ENCODE results near the gene PHF10. TPM values are rescaled to one million over a fixed set of nuclear protein-coding genes. Genes with fewer than 3 reads are reported as not detected.

The PHF10 gene
- total RNA-seq, 6 donors from 2014 or later, result 30.0 to 79.2 (median 42.4) TPM

DNA sequence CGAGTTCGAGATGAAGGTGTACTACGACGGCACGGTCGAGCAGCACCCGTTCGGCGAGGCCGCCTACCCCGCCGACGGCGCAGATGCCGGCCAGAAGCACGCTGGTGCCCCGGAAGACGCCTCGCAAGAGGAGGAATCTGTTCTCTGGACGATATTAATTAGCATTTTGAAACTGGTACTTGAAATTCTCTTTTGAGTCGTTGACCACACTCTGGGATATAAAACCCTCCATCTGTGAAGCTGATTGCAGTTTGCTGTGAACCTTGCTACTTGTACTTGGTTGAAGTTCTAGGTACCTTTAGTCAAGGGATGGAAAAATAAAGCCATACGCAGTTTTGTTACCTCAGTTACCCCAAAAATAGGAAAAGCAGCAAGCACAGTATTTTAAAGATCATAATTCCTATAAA lies 21.5 kb downstream of the PHF10 start:
- ATAC-seq (ENCODE audit: low FRiP score in 2 of 2), result peak in 1 of 2 donors; percentile 31
- no peaks in the 10 kb centered on the region for H3K9me3 ChIP-seq
- H3K4me3 ChIP-seq, result peak overlapping the region; percentile 74 to 99 (median 94)
- H3K36me3 ChIP-seq, result peaks cover 0 to 6% (median 0%) of the 10 kb centered on the region in 4 donors
- H3K4me1 ChIP-seq, result peaks cover 37 to 47% (median 41%) of the 10 kb centered on the region in 4 donors
- no peaks in the 10 kb centered on the region for H3K27me3 ChIP-seq
- no peak for DNase-seq
- H3K27ac ChIP-seq, result peak overlapping the region; percentile 93 to 97 (median 94)
- TF ChIP-seq POLR2A (IDR thresholded peaks at IDR 0.05) (no peak), POLR2AphosphoS5 (IDR thresholded peaks at IDR 0.05) (no peak), EP300 (IDR thresholded peaks at IDR 0.05) (no peak)
- TF ChIP-seq, protein P1, sequence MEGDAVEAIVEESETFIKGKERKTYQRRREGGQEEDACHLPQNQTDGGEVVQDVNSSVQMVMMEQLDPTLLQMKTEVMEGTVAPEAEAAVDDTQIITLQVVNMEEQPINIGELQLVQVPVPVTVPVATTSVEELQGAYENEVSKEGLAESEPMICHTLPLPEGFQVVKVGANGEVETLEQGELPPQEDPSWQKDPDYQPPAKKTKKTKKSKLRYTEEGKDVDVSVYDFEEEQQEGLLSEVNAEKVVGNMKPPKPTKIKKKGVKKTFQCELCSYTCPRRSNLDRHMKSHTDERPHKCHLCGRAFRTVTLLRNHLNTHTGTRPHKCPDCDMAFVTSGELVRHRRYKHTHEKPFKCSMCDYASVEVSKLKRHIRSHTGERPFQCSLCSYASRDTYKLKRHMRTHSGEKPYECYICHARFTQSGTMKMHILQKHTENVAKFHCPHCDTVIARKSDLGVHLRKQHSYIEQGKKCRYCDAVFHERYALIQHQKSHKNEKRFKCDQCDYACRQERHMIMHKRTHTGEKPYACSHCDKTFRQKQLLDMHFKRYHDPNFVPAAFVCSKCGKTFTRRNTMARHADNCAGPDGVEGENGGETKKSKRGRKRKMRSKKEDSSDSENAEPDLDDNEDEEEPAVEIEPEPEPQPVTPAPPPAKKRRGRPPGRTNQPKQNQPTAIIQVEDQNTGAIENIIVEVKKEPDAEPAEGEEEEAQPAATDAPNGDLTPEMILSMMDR (IDR thresholded peaks at IDR 0.05), result no peak
- 4 to 7% methylated on average over 12 to 21 of the region's 22 CpGs for WGBS, 2 donors

DNA sequence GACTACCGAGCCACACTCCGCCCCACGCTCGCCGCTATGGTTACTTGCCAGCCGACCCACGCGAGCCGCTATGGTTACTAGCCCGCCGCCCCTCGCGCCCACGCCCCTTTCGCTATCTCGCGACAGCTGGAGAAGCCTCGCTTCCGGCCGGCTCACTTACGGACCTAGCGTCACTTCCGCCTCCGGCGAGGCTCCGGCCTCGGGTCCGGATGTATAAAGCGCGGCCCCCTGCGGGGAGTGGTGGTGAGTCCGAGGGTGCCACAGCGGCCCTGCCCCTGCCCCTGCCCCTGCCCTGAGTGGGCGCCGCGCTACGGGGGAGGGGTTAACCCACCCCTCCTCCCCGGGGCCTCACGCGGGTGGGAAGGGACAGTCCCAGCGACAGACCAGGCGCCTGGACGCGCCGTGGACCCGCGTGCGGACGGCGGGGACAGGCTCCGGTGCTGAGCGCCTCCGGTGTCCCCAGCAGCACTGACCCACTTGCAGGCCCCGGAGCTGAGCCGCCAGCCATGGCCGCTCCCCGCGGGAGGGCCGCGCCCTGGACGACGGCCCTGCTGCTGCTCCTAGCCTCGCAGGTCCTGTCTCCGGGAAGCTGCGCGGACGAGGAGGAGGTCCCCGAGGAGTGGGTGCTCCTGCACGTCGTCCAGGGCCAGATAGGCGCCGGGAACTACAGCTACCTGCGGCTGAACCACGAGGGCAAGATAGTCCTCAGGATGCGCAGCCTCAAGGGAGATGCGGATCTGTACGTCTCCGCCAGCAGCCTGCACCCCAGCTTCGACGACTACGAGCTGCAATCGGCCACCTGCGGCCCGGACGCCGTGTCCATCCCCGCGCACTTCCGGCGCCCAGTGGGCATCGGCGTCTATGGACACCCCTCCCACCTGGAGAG lies 22.1 kb downstream of the PHF10 start, which contains the start of the genes C6orf120 and WDR27:
C6orf120 (plus strand) TSS at position 173 of the 886 bp plus-strand sequence; CDS start at position 507, 334 bp downstream.
WDR27 (minus strand) TSS at position 76 of the 886 bp plus-strand sequence. CDS start 13,024 bp downstream, outside the sequence.
- no peaks in the 10 kb centered on the region for H3K9me3 ChIP-seq
- H3K36me3 ChIP-seq, result peaks cover 0 to 4% (median 0%) of the 10 kb centered on the region in 4 donors
- H3K4me1 ChIP-seq, result peaks cover 37 to 47% (median 41%) of the 10 kb centered on the region in 4 donors
- WGBS, 2 donors, result 3% methylated on average over 26 of the region's 92 CpGs; no CpG with 5 or more reads in 1 of the 2 donors
- ATAC-seq (ENCODE audit: low FRiP score in 2 of 2) (peak; percentile 97 to 98), DNase-seq (peak; percentile 97 to 99)
- no peaks in the 10 kb centered on the region for H3K27me3 ChIP-seq
- TF ChIP-seq POLR2AphosphoS5 (IDR thresholded peaks at IDR 0.05) (peak; percentile 95 to 98), POLR2A (IDR thresholded peaks at IDR 0.05) (peak in 3 of 4 donors; percentile 81 to 97 (median 92)), EP300 (IDR thresholded peaks at IDR 0.05) (peak in 1 of 4 donors; percentile 56)
- TF ChIP-seq, protein P1 (IDR thresholded peaks at IDR 0.05), result peak in 4 of 6 experiments; percentile 8 to 44 (median 26)
- peak within 1 kb of the TSS; percentile 93 to 97 (median 94) for H3K27ac ChIP-seq
- peak within 1 kb of the TSS; percentile 74 to 99 (median 94) for H3K4me3 ChIP-seq

DNA sequence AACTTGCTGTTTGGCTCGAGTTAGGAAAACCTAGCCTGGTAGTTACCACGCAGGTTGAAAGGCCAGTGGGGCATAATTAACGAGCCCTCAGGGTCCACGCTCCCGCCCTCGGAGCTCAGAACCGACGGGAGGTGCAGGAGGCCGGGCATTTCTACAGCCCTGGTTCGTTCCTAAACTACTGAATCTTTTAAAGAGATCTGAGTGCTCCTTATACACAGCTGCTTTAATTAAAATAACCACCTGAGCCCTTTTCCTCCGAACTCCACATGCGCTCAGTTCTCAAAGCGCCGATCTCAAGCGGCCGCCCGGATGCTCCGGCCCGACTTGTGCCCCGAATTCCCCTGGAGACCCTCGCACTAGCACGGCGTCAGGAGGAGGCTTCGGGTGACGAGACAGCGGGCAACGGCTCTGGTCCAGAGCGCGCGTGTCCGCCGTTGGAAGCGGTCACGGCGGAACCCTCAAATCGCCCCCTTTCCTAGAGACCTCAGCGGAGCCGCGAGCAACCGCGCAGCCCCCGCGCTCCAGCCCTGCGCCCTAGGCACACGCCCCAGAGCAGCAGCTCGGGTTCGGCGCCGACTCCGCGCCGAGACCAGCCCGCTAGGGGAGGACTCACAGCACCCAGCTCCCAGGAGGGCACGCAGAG lies 22.9 kb downstream of the PHF10 start:
- H3K4me3 ChIP-seq, result peak overlapping the region; percentile 74 to 99 (median 94)
- H3K27me3 ChIP-seq, result no peaks in the 10 kb centered on the region
- DNase-seq, result no peak
- WGBS, 2 donors, result 0 to 1% methylated on average over 20 to 35 of the region's 54 CpGs
- H3K9me3 ChIP-seq, result no peaks in the 10 kb centered on the region
- no peak for TF ChIP-seq POLR2AphosphoS5 (IDR thresholded peaks at IDR 0.05)
- TF ChIP-seq, protein P1 (IDR thresholded peaks at IDR 0.05), result peak in 1 of 6 experiments; percentile 4
- TF ChIP-seq EP300 (IDR thresholded peaks at IDR 0.05), result no peak
- no peak for TF ChIP-seq POLR2A (IDR thresholded peaks at IDR 0.05)
- peak; percentile 6 to 16 for ATAC-seq (ENCODE audit: low FRiP score in 2 of 2)
- H3K36me3 ChIP-seq, result peaks cover 0 to 4% (median 0%) of the 10 kb centered on the region in 4 donors
- peaks cover 37 to 47% (median 41%) of the 10 kb centered on the region in 4 donors for H3K4me1 ChIP-seq
- H3K27ac ChIP-seq, result peak overlapping the region; percentile 93 to 97 (median 94)

DNA sequence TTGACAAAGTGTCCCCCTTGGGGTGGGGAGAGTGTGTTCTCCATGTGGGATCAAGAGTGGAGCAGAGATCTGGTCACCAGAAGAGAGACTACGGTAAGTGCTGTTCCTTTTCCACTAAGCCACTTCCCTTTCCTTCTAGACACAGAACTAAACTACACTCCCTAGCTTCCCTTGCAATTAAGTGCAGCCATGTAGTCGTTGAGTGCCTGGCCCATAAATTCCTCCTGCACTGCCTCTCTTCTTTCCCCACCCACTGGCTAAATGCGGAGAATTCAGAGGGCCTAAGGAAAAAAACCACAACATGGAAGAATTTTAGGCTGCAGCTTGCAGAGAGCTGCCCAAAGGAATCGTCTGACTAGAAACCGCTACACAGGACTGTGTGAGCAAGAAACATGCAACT lies 24.0 kb downstream of the PHF10 start:
- H3K36me3 ChIP-seq, result peaks cover 0 to 4% (median 0%) of the 10 kb centered on the region in 4 donors
- H3K4me3 ChIP-seq, result peak overlapping the region in 1 of 4 donors; percentile 74
- peaks cover 37 to 43% (median 41%) of the 10 kb centered on the region in 4 donors for H3K4me1 ChIP-seq
- WGBS, 2 donors, result 54 to 66% methylated on average over 5 of the region's 5 CpGs
- DNase-seq (no peak), ATAC-seq (ENCODE audit: low FRiP score in 2 of 2) (no peak)
- no peaks in the 10 kb centered on the region for H3K9me3 ChIP-seq
- H3K27ac ChIP-seq, result no peak overlapping the region
- TF ChIP-seq EP300 (IDR thresholded peaks at IDR 0.05) (no peak), POLR2A (IDR thresholded peaks at IDR 0.05) (no peak), POLR2AphosphoS5 (IDR thresholded peaks at IDR 0.05) (no peak)
- TF ChIP-seq, protein P1 (IDR thresholded peaks at IDR 0.05), result no peak
- no peaks in the 10 kb centered on the region for H3K27me3 ChIP-seq
